ENCODE data around the gene RAPGEF3.

Gene RAPGEF3

DNA sequence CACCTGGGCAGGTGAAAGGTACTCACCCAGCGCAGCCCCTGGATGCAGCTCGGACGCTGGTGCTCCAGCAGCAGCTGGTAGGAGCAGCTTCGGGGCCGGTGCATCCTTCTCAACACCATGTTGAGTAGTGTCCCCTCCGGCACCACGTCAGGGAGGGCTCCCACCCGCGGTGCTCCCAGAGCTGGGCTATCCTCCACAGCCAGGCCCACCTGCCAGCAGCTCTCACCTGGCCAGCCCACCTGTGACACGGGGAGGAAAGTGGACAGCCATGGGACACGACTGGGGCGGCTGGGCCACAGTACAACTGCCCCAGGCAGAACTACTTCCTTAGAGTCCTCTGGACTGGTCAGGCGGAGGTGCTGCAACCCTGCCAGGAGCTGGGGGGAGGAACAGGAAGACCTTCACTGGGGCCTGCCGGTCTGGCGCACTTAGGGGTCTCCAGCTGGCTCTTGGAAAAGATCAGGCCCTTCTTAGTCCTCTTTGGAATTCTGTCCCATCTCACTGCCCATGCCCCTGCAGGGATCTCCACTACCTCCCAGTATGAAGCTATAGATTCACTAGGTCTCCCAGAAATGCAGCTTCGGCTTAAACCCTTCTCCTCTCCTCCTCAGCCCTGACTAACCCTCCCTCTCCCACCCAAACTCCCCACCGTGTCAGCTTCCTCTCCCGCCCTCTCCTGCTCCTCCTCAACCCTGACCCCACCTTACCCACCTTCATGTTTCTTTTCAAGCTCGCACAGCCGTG is 668 bp downstream of the RAPGEF3 start:
- no peak for DNase-seq (ENCODE audit: low read depth in 2 of 2)

DNA sequence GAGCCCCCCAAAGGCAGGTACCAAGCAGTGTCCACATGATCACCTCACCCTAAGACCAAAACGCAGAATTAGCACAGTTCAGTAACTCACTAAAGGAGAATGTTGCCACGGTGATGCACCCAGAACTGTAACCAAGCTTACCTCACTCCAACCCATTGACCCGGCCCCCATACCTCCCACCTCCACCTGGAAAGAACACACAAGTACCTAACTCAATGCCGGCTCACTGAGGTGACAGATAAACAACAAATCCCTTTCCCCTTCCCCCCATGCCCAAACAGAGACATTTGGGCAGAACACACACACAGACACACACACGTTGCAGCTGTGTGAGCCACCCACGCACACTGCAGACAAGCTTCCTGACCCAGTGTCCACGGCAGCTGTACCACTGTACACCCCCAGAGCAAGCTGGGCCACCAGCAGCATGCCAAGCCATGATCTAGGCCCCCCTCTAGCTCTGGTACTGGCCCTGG is 1.3 kb downstream of the RAPGEF3 start:
- no peak for DNase-seq (ENCODE audit: low read depth in 2 of 2)

DNA sequence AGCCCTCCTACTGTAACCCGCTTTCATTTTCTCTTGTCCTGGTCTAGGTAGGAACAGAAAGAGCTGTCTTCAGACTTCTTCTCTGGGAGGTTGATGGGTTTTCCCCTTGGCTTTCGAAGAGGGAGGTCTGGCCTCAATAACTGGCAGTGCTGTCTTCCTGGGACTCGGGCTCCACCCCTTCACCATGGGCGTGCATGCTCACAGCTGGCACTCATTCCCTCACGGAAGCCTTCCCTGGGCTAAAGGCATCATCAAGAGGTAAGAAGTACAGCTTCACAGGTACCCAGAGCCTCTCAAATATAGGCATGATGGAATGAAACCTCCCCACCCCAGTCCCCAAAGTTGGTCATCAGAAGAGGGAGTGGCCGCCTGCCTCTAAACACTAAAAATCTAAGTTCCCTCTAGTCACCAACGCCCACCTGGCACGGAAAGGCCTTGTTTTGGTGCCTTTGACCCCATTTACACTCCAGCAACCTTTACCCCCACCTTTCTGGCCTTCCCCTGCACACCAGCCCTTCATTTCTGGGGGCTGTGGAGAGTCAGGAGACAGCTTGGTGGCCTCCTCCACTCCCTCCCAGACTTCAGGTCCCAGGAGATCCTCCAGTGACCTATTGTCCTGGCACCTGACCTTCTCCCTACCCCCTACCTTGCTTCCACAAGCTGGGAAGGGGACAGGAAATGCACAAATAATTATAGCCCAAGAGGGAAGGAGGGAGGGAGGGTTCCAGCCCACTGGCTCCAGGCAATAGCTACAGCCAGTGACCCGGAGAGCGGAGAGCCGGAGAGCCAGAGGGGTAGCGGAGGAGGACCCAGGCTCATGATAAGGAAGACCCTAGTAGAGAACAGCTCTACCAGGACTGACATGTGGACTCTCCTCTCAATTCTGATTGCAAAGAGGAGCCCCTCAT is 2.8 kb downstream of the RAPGEF3 start:
- no peak for DNase-seq (ENCODE audit: low read depth in 2 of 2)

DNA sequence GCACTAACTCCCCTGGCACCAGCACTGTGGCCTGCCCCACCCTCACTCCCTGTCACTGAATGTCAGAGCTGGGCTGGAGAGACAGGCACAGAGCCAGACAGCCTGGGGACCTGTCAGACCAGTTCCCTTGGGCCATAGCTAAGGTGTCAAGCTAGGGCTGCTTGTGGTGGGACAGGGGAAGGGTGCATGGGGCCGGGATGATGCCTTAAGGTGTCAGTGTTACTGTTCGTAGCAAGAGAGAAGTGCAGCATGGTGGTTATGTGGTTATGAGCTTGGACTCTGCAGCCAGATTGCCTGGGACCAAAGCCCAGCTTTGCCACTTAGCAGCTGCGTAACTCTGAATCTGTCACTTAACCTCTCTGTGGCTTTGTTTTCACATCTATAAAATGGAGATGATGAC is 3.8 kb downstream of the RAPGEF3 start:
- no peak for DNase-seq (ENCODE audit: low read depth in 2 of 2)

DNA sequence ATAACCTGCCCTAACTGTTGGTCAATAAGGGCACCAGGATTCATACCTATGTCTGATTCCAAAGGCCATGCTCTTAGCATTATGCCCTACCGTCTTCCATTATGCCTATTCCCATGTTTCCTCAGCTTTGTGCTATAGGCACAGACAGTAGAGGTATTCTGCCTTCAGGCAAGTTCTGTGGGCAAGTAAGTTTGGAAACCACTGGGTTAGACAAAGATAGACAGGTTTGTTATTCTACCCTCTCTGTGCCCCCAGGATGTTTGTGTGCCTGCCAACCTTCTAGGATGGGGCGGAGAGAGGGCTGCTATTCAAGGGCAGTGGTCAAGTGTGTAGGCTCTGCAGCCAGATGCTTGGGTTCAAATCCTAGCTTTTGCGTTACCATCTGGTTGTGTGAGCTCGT is 4.6 kb downstream of the RAPGEF3 start:
- no peak for DNase-seq (ENCODE audit: low read depth in 2 of 2)

DNA sequence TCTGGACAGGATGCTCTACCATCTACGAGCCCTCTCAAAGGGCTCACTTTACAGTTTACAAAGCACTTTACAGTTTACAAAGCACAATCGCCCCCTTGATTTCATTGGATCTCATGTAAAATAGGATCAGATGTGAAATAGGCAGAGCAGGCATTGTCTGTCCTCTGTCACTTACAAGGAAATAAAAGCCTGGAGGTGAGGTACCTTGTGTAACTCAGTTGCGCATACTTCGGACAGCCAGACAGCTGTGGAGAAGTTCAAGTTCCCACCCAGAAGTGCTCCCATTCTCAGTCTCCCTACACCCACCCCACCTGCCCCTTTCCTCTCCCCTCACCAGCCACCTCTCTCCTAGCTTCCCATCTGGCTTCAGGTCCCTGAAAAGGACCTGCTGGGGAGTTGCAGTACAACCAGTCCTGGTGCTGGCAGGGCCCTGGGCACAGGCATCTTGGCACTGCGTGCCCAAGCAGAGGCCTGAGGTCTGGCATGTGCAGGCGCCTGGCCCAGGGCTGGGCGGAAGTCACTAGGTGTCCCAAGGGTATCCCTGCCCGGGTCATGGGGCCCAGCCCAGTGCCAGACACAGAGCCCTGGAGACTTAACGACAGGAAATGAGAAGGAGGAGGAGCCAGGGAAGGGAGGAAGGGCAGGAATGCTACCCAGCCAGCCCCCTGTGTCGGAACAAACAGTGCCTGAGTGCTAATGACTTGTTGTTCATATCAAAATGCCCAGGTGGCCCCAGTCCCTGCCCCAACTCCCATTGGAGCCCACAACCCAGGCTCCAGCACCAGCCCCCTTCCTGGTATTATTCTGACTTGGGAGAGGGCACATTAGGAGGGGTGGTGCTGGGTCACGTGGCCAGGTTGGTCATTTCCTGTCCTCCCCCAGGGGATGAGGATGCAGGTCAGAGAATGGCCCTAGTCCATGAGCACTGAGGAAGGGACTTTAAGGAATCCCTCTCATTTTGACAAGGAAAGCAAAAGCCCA is 5.4 kb downstream of the RAPGEF3 start:
- no peak for DNase-seq (ENCODE audit: low read depth in 2 of 2)

DNA sequence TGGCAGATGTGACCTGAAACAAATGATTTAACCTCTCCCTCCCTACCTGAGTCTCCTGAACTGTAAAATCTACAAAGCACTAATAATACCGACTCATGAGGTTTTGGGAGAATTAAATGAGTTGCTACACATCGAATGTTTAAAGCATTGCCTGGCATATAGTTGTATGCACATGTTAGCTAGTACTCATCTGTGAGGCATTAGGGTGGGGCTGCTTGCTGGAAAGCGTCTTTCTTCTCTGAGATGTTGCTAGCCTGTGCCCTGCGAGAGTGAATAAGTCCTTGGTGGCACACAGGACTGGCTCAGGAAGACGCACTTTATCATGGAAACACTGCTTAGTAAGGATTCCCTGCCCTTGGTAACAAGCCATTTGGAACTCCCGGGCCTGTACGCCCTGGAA is 6.1 kb downstream of the RAPGEF3 start:
- DNase-seq (ENCODE audit: low read depth in 2 of 2): no peak

DNA sequence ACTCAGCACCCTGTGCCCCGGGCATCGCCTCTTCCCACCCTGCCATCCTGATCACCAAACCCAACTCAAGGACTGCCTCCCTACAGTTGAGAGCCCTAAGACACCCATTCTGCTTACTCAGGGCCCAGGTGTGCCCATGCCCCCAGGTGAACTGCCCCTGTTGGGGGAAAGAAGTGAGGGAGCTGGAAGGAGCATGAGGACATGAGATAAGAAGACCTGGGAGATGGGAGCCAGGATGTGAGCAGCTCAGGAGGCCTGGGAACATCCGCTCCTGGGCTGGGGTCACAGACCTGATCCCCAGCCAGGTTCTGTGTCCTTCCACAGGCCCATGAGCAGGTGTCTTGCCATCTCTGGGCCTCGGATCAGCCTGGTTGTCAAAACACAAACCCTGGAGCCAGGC is 6.6 kb downstream of the RAPGEF3 start:
- DNase-seq (ENCODE audit: low read depth in 2 of 2): no peak

DNA sequence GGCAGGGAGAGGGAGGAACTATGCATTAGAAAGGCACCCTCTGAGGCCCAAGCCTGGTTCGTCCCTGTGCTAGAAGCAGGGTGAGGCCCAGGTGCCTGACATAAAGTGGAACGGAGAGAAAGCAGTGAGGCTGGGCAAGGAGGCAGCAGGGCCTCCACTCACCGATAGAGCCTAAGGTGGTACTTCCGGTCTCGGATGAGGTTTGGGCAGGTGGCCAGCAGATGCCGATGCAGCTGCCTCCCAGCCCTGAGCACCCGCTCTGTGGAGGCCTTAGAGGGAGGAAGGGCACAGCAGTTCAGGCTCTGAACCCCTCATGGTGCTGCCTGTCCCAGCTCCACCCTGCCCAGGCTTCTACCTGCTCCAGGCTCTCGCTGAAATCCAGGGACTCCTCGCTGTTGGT is 7.1 kb downstream of the RAPGEF3 start:
- DNase-seq (ENCODE audit: low read depth in 2 of 2): no peak

DNA sequence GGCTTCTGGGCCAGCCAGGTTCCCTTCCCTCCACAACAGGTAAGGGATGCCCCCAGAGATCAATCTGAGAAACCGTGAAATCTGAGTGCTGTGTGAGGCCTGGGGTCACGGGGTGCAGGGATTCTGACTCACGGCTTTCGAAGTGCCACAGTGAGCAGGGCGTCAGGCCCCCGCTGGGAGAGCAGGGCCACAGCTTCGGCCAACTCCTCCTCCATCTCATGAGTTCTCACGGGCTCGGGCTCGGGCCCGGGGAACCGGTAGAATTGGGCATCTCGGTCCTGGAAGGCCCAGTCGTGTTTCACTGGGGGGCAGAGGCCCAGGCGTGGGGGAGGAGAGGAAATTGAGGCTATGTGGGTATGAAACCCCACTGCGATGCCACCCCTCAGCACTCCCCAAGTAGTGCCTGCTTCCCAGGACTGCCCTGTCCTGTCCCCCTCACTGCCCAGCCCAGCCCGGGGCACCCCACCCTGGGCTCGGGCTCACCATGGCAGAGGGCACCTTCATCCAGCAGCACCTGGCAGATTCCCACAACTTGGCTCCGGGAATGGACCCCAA is 7.7 kb downstream of the RAPGEF3 start:
- DNase-seq (ENCODE audit: low read depth in 2 of 2): no peak

DNA sequence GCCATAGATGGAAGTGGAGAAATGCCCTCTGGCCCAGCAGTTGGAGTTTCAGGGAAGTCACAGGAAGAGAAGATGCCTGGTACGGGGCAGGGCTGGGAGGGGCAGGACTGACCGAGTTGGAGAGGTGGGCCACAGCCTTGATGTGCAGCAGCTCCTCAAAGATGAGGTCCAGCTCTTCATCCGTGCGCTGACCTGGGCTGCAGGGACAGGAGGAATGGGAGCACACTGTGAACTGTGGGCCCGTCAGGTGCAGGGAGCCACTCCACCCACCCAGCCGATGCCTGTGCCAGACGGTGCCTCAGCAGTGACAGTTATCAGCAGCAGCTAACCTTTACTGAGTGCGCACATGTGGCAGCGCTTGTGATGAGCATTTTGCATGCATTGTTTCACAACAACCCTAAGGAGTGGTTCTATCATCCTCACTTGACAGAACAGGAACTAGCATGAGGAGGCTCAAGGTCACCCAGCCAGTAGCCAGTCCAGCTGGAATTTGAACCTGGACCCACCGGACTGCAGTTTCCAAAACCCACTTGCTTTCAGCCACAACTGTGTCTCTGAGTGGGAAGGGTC is 8.4 kb downstream of the RAPGEF3 start:
- no peak for DNase-seq (ENCODE audit: low read depth in 2 of 2)

DNA sequence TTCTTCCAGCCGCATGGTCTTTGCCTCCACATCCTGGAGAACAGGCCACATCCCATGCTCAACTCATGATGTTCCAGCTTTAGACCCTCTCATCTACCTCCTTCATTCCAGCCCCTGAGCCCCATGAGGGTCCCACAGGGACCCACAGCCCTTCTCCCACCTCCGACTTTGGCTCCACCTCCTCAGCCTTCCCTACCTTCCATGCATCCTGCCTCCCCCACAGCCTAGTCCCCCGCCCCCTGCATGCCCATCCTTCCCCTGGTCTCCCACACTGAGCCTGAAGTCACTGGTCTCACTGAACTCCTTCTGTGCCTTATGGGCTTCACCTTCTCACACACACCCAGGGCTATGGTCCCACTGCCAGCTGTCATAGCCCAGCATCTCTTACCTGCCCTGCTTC is 9.8 kb downstream of the RAPGEF3 start:
- DNase-seq (ENCODE audit: low read depth in 2 of 2): no peak

DNA sequence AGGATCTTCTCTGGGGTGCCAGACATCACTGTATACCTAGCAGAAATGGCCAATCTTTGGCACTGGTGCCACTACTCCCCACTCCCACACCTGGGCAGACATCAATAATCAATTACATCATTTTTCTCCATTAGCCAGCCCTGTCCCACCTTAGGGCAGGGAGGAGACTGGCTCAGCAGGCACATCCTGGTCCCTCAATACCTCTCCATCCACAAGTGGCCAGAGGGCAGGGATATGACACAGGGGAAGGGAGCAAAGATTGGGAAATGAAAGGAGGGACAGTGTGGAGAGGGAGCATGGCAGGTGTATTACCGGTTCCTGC is 10.2 kb downstream of the RAPGEF3 start:
- no peak for DNase-seq (ENCODE audit: low read depth in 2 of 2)

DNA sequence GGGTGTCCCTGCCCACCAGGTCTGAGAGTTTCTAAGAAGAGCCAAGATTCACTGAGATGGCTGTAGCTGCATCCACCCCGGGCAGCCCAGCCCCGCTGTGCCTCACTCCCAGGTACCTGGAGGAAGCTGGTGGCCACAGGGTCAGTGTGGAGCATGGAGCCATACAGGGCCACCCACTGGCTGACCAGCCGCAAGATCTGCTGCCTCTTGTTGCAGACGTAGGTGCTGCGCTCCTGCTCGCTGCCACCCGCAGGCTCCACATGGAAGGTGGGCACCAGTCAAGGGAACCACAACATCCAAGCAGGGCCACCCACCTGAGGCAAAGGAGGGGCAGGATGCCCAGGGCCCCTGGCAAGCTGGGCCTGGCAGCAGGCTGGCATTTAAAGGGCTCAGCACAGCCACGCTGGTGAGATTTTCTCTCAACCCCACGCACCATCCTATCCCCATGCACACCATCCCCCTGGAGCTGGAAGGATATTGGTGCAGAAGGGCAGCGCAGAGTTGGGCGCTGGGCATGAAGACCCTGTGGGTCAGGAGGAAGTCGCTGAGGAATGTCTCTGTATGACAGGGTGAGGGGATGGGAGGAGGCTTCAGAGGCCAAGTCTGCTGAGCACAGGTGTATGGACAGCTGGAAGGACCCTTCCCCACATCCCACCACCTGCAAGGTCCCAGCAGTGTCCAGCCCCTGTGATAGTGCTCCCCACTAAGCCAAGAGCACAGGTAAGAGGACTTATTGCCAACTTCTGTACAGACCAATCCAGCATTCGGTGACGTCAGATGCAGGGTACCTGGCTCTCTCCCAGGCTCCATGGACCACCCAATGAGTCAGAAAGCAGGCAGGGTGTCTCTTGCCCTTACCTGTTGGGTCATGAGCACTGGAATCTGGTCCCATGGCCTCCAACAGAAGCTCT is 10.8 kb downstream of the RAPGEF3 start:
- DNase-seq (ENCODE audit: low read depth in 2 of 2): no peak

DNA sequence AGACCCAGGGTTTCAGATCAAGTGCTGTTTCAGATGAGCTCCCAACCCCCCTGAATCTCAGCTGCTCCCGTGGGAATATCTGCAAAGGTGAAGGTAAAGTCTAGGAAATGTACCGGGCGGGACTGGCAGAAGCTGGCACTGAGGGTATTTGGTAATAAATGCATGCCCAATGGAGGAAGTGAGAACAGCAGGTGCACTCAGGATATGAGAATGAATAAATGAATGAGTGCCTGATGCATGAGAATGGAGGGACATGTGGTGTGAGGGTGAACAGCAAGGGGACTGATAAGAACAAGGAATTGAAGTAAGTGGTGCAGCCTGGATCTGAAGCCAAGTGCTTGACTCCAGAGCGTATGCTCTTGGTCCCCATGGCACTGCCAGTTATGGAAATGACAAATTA is 11.6 kb downstream of the RAPGEF3 start:
- no peak for DNase-seq (ENCODE audit: low read depth in 2 of 2)

DNA sequence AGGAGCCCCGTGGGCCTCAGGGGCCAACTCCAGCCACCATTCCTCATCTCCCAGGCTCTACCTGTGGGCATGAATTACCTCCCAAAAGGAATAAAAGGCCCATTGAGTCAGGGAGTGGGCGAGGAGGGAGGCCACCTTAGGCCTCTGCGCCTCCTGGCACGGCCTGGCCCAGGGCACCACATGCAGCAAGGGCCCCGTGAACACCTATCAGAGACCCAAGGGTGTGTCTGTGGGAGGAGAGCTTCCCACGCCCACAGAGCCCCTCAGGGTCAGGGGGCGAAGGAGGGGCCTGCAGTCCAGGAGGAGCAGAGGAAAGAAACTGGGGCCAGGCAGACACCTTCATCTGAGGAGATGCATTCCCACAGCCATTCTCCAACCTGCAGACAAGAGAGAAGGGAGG is 12.2 kb downstream of the RAPGEF3 start:
- no peak for DNase-seq (ENCODE audit: low read depth in 2 of 2)

DNA sequence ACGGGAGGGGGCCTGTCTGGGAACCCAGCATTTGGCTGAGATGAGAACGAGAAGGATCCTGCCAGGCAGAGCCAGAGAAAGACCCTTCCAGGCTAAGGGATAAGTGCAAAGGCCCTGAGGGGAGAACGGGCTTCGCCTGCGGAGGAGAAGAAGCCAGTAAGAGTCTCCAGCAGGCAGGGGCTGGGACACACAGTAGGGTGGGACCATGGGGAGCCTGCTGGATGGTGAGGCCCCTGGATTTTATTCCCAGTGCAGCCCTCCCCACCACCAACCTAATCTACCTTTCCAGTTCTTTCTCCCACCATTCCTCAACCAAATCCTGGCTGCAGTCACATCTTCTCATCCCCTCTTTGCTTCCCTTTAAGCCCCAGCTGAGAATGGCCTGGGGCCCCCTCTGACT is 12.6 kb downstream of the RAPGEF3 start:
- no peak for DNase-seq (ENCODE audit: low read depth in 2 of 2)

DNA sequence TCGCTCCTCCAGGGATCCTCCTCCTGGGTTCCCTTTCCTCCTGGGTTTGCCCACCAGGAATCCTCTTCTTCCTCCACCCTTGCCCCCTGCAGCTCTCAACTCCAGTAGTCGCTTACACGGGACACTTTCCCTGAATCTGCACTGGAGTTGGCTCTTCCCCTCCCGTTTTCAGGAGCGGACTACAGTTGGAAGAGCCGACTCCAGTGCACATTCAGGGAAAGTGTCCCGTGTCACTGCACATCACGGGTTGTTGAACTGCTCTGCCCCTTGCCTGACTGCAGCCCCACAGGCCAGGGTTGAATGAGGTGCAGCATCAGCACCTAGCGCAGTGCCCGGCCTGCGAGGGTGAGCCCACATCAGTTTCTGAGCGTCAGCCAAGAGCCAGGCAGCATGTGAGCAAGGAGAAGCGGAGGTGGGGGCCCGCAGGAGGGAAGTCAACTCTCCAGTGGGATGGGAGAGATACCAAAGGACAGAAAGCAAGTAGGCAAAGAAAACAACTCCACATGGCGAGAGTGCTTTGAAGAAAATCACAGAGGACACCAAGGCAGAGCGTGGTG is 13.1 kb downstream of the RAPGEF3 start:
- DNase-seq (ENCODE audit: low read depth in 2 of 2): no peak

DNA sequence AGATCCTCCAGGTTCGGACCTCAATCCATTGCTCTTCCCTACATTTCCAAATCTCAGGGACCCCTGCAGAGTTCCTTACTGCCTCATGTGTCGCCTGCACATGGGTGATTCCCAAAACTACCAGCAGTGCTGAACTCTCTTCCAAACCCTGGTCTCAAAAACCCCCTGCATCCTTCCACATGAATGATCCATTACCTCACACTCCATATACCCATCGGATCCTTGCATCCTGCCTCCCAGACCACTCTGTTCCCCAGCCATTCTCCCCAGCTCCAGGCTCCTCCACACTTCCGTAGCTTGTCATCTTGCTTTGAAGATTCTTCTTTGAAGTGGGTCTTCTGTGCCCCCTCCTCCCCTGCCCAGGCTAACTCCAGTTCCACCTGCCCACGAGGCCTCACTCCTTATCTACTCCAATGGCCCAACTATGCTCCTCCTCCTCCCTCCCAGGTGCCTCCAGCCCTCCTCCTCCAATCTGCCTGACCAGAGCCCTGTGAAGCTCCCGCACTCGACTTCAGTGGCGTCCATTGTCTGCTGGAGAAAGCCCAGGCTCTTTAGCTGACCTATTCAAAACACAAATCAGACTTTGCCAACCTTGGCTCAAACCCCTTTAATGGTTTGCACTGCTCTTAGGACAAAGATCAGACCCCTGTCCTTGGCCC is 13.8 kb downstream of the RAPGEF3 start:
- DNase-seq (ENCODE audit: low read depth in 2 of 2): no peak
